WTC11 (cell line): ENCODE data around the gene INSL4. TPM values are rescaled to one million over a fixed set of nuclear protein-coding genes. Genes with fewer than 3 reads are reported as not detected.

Experiments
- ATAC-seq: fragments of 200-7000 bp; cut with Tn5 transposase; 2 replicates; pipeline ENCODE4 v1.10.0; 2021; ENCODE audit warnings: mild to moderate bottlenecking, moderate library complexity
- CTCF ChIA-PET: fragments of 300-600 bp; sonication (Branson Sonifier 250); formaldehyde crosslinking; loops from one replicate; lab custom pipeline; 2021; ENCODE audit warnings: antibody characterized with exemption; lab: Charles Lee
- POLR2A ChIA-PET: fragments of 350-600 bp; sonication (Branson Sonifier 250); formaldehyde crosslinking; loops from one replicate; lab custom pipeline; 2021; ENCODE audit warnings: antibody characterized with exemption; lab: Charles Lee
- DNase-seq: peaks from one replicate; pipeline ENCODE4 v3.0.0; 2021; ENCODE audit warnings: low spot score
- H3K27ac Mint-ChIP-seq: 2 replicates; pipeline ENCODE4 v1.8.0; 2021; ENCODE audit warnings: mixed read lengths
- H3K27me3 Mint-ChIP-seq: 2 replicates; pipeline ENCODE4 v1.8.0; 2021; ENCODE audit warnings: low read depth, mild to moderate bottlenecking, moderate library complexity, mixed read lengths
- H3K36me3 Mint-ChIP-seq: 2 replicates; pipeline ENCODE4 v1.8.0; 2021; ENCODE audit warnings: mixed read lengths
- H3K4me1 Mint-ChIP-seq: 2 replicates; pipeline ENCODE4 v1.8.0; 2022; ENCODE audit warnings: mixed read lengths
- H3K4me3 Mint-ChIP-seq: 2 replicates; pipeline ENCODE4 v1.8.0; 2021; ENCODE audit warnings: mild to moderate bottlenecking, moderate library complexity, mixed read lengths
- H3K9me3 Mint-ChIP-seq: 2 replicates; pipeline ENCODE4 v1.8.0; 2021; ENCODE audit warnings: mixed read lengths
- CREB1 ChIP-seq: sonication (generic); formaldehyde crosslinking; IDR thresholded peaks from 2 replicates; pipeline ENCODE4 v1.8.0; 2023; ENCODE audit warnings: mild to moderate bottlenecking, missing genetic modification reagents
- ERG ChIP-seq: fragments of 250-450 bp; sonication (Bioruptor Pico); IDR thresholded peaks from 2 replicates; pipeline ENCODE4 v1.8.0; 2021; ENCODE audit warnings: mild to moderate bottlenecking
- ESRRA ChIP-seq: sonication (generic); formaldehyde crosslinking; IDR thresholded peaks from 2 replicates; pipeline ENCODE4 v1.8.1; 2022; ENCODE audit warnings: mild to moderate bottlenecking, missing genetic modification reagents, borderline replicate concordance
- GABPB1 ChIP-seq: sonication (generic); formaldehyde crosslinking; IDR thresholded peaks from 2 replicates; pipeline ENCODE4 v1.8.1; 2023; ENCODE audit warnings: mild to moderate bottlenecking, missing genetic modification reagents
- HMGA2 ChIP-seq: fragments of 250-450 bp; sonication (Bioruptor Pico); IDR thresholded peaks from 2 replicates; pipeline ENCODE4 v1.4.0; 2021; ENCODE audit warnings: mild to moderate bottlenecking, moderate library complexity
- JAZF1 ChIP-seq: fragments of 250-450 bp; sonication (Bioruptor Pico); IDR thresholded peaks from 2 replicates; pipeline ENCODE4 v1.9.0; 2021; ENCODE audit warnings: moderate library complexity, mild to moderate bottlenecking, inconsistent platforms
- MLX ChIP-seq: sonication (generic); formaldehyde crosslinking; IDR thresholded peaks from 2 replicates; pipeline ENCODE4 v1.8.1; 2023; ENCODE audit warnings: mild to moderate bottlenecking, missing genetic modification reagents, moderate library complexity
- NR1H2 ChIP-seq: sonication (generic); formaldehyde crosslinking; IDR thresholded peaks from 2 replicates; pipeline ENCODE4 v1.9.0; 2021; ENCODE audit warnings: mild to moderate bottlenecking, moderate library complexity, missing genetic modification reagents
- PRRX2 ChIP-seq: fragments of 250-450 bp; sonication (Bioruptor Pico); IDR thresholded peaks from 2 replicates; pipeline ENCODE4 v1.8.0; 2021; ENCODE audit warnings: mild to moderate bottlenecking
- RORB ChIP-seq: fragments of 250-450 bp; sonication (Bioruptor Pico); IDR thresholded peaks from 2 replicates; pipeline ENCODE4 v1.9.0; 2021; ENCODE audit warnings: mild to moderate bottlenecking
- SMAD4 ChIP-seq: sonication (generic); formaldehyde crosslinking; IDR thresholded peaks from 2 replicates; pipeline ENCODE4 v1.8.0; 2022; ENCODE audit warnings: mild to moderate bottlenecking, missing genetic modification reagents
- TP53 ChIP-seq: sonication (generic); formaldehyde crosslinking; IDR thresholded peaks from 2 replicates; pipeline ENCODE4 v1.8.1; 2023; ENCODE audit warnings: mild to moderate bottlenecking, missing genetic modification reagents
- ZNF232 ChIP-seq: sonication (generic); formaldehyde crosslinking; IDR thresholded peaks from 2 replicates; pipeline ENCODE4 v1.8.0; 2022; ENCODE audit warnings: mild to moderate bottlenecking, missing genetic modification reagents
- ZNF396 ChIP-seq: fragments of 250-450 bp; sonication (Bioruptor Pico); IDR thresholded peaks from 2 replicates; pipeline ENCODE4 v1.8.0; 2021; ENCODE audit warnings: mild to moderate bottlenecking, moderate library complexity, borderline replicate concordance
- ZNF512 ChIP-seq: sonication (generic); formaldehyde crosslinking; IDR thresholded peaks from 2 replicates; pipeline ENCODE4 v1.8.1; 2022; ENCODE audit warnings: missing genetic modification reagents, borderline replicate concordance
- total RNA-seq: library from RNA; stranded (reverse); gene quantifications from 3 replicates; pipeline ENCODE4 v1.2.3, GENCODE V29; 2021
- TF ChIP-seq, protein P1 (sequence below): sonication (generic); formaldehyde crosslinking; IDR thresholded peaks from 2 replicates; pipeline ENCODE4 v1.8.0; 2022; ENCODE audit warnings: mild to moderate bottlenecking, missing genetic modification reagents
- TF ChIP-seq, protein P2 (sequence below): fragments of 250-450 bp; sonication (Bioruptor Pico); IDR thresholded peaks from 2 replicates; pipeline ENCODE4 v1.9.0; 2021; ENCODE audit warnings: mild to moderate bottlenecking
- TF ChIP-seq, protein P3 (sequence below): sonication (generic); formaldehyde crosslinking; IDR thresholded peaks from 2 replicates; pipeline ENCODE4 v1.8.1; 2022; ENCODE audit warnings: mild to moderate bottlenecking, missing genetic modification reagents, moderate library complexity, borderline replicate concordance
- TF ChIP-seq, protein P4 (sequence below): sonication (generic); formaldehyde crosslinking; IDR thresholded peaks from 2 replicates; pipeline ENCODE4 v1.8.1; 2023; ENCODE audit warnings: mild to moderate bottlenecking, missing genetic modification reagents

INSL4 gene
- total RNA-seq, 1 experiment from 2014 or later = not detected

- TF ChIP-seq, protein P1, sequence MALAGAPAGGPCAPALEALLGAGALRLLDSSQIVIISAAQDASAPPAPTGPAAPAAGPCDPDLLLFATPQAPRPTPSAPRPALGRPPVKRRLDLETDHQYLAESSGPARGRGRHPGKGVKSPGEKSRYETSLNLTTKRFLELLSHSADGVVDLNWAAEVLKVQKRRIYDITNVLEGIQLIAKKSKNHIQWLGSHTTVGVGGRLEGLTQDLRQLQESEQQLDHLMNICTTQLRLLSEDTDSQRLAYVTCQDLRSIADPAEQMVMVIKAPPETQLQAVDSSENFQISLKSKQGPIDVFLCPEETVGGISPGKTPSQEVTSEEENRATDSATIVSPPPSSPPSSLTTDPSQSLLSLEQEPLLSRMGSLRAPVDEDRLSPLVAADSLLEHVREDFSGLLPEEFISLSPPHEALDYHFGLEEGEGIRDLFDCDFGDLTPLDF = no peak
- TF ChIP-seq ZNF232 (CRISPR knock-in tag) = no peak
- no peak for TF ChIP-seq ESRRA (CRISPR knock-in tag)
- no peak for TF ChIP-seq ERG (CRISPR knock-in tag)
- TF ChIP-seq PRRX2 (CRISPR knock-in tag) = no peak
- no peak for TF ChIP-seq MLX (CRISPR knock-in tag)
- no peak for TF ChIP-seq RORB (CRISPR knock-in tag)
- no peak for TF ChIP-seq JAZF1 (CRISPR knock-in tag)
These were observed 26.1 kb upstream of the INSL4 start (continued) for GRCh38 chr9:5205071-5205470.

DNA sequence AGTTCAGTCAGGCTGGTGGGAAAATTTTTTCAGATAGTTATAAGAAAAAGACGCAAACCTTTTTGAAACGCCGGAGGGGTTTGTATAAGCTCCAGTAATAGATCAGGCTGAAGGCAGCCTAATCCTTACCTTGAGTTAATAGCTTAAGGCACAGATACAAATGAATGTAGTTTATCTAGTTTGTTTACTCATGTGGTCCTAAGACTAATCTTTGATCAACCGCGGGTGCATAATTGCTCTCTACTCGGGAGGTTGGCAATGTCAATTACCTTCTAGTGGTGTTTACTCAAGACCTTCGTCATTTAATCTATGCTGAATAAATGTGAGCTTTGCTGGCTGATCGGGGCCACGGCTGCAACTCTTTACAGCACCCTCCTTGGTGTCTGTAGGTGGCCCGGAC lies 665 bp upstream of the INSL4 start:
- Mint-ChIP-seq H3K36me3 (peaks cover 4% of the 10 kb centered on the region; the same call in 1 of the 2 replicates), H3K4me1 (no peaks in the 10 kb centered on the region), H3K4me3 (no peak overlapping the region), H3K27ac (no peak overlapping the region), H3K27me3 (peaks cover 25% of the 10 kb centered on the region), H3K9me3 (peaks cover 21% of the 10 kb centered on the region)
- CTCF ChIA-PET = no interaction called here
- no peak for ATAC-seq
- TF ChIP-seq ZNF512 (no peak), HMGA2 (CRISPR knock-in tag) (no peak), TP53 (CRISPR knock-in tag) (no peak), JAZF1 (CRISPR knock-in tag) (no peak), CREB1 (no peak), SMAD4 (CRISPR knock-in tag) (no peak), ZNF396 (no peak), GABPB1 (CRISPR knock-in tag) (no peak), NR1H2 (no peak)
- TF ChIP-seq, protein P2, sequence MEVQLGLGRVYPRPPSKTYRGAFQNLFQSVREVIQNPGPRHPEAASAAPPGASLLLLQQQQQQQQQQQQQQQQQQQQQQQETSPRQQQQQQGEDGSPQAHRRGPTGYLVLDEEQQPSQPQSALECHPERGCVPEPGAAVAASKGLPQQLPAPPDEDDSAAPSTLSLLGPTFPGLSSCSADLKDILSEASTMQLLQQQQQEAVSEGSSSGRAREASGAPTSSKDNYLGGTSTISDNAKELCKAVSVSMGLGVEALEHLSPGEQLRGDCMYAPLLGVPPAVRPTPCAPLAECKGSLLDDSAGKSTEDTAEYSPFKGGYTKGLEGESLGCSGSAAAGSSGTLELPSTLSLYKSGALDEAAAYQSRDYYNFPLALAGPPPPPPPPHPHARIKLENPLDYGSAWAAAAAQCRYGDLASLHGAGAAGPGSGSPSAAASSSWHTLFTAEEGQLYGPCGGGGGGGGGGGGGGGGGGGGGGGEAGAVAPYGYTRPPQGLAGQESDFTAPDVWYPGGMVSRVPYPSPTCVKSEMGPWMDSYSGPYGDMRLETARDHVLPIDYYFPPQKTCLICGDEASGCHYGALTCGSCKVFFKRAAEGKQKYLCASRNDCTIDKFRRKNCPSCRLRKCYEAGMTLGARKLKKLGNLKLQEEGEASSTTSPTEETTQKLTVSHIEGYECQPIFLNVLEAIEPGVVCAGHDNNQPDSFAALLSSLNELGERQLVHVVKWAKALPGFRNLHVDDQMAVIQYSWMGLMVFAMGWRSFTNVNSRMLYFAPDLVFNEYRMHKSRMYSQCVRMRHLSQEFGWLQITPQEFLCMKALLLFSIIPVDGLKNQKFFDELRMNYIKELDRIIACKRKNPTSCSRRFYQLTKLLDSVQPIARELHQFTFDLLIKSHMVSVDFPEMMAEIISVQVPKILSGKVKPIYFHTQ = no peak
- TF ChIP-seq, protein P3, sequence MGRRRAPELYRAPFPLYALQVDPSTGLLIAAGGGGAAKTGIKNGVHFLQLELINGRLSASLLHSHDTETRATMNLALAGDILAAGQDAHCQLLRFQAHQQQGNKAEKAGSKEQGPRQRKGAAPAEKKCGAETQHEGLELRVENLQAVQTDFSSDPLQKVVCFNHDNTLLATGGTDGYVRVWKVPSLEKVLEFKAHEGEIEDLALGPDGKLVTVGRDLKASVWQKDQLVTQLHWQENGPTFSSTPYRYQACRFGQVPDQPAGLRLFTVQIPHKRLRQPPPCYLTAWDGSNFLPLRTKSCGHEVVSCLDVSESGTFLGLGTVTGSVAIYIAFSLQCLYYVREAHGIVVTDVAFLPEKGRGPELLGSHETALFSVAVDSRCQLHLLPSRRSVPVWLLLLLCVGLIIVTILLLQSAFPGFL = no peak
- TF ChIP-seq, protein P4, sequence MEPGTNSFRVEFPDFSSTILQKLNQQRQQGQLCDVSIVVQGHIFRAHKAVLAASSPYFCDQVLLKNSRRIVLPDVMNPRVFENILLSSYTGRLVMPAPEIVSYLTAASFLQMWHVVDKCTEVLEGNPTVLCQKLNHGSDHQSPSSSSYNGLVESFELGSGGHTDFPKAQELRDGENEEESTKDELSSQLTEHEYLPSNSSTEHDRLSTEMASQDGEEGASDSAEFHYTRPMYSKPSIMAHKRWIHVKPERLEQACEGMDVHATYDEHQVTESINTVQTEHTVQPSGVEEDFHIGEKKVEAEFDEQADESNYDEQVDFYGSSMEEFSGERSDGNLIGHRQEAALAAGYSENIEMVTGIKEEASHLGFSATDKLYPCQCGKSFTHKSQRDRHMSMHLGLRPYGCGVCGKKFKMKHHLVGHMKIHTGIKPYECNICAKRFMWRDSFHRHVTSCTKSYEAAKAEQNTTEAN = no peak
- POLR2A ChIA-PET = no interaction called here
- no peak for DNase-seq
